Measurements from ENCODE around the gene SEMA3D. TPM values are rescaled to one million over a fixed set of nuclear protein-coding genes. Genes with fewer than 3 reads are reported as not detected.
A peak's percentile ranks its signal among the peaks of the same experiment; 100 is the strongest.

SEMA3D gene
- total and polyA plus RNA-seq, 2 donors (not counting 3 experiments of a cell fraction or from before 2014, with no cell fraction given): 9.9 to 10.3 TPM

DNA sequence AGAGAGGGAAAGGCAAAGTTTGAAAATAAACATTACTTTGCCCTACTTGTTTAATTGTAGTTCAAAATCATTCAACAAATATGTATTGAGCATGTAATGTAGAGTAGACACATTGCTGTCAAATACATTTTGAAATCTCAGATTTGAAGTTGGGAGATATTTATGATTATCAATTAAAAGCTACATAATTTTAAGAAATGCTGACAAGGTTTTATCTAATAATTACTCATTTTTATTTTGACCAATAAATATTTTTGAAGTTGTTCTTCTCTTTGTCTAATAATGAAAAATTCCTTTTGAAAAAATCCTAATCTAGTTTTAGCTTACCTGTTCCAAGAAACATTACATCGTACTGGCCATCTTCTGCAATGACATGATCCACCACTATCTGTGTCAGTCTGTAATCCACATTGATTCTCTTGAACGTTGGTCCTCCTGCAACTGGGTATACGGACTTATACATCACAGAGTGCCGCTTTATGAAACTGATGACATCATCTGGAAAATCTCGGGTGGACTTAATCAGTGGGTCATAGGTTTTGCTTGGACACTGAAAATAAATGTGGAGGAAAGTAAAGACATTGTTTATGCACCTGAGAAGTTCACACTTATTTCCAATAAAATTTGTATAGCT, 164.7 kb downstream of the SEMA3D start:
- DNase-seq (ENCODE audit: low read depth, low spot score): no peak
- Histone ChIP-seq H4K20me1 (replicated peaks; ENCODE audit: control insufficient read depth, extremely low read depth, insufficient read depth, low read length) (no peaks in the 10 kb centered on the region), H3K27me3 (ENCODE audit: control insufficient read depth in 2 of 2, insufficient read depth in 2 of 2, low read length in 2 of 2) (no peaks in the 10 kb centered on the region), H3K4me1 (ENCODE audit: control insufficient read depth, extremely low read depth, insufficient read depth, low read length) (peaks cover 12% of the 10 kb centered on the region), H3K9me3 (replicated peaks; ENCODE audit: control insufficient read depth, insufficient read depth, low read length) (no peaks in the 10 kb centered on the region), H3K4me3 (replicated peaks in 1 of 3; ENCODE audit: insufficient read depth in 1 of 3, low read depth in 1 of 3, low read length in 3 of 3) (no peak overlapping the region), H3K9ac (replicated peaks; ENCODE audit: extremely low read depth, insufficient read depth, low read length) (no peak overlapping the region), H3K9me1 (replicated peaks; ENCODE audit: control insufficient read depth, extremely low read depth, insufficient read depth, low read length) (no peaks in the 10 kb centered on the region), H3K4me2 (ENCODE audit: insufficient read depth, low read length) (no peak overlapping the region), H3K27ac (ENCODE audit: insufficient read depth, low read depth, low read length) (no peak overlapping the region), H3K36me3 (ENCODE audit: control insufficient read depth in 2 of 2, extremely low read depth in 1 of 2, insufficient read depth in 2 of 2, low read length in 2 of 2) (no peaks in the 10 kb centered on the region), H3K79me2 (ENCODE audit: control insufficient read depth, insufficient read depth, low read length) (no peaks in the 10 kb centered on the region), H2AFZ (ENCODE audit: low read depth, low read length) (no peak overlapping the region)
- intact Hi-C loops (cut with micrococcal nuclease) (loop anchor here (2.0 to 10.0 kb wide), 6 partner anchors 320 to 947 kb away; no protein-coding TSS in a partner anchor), dilution Hi-C loops (cut with MboI; ENCODE audit: extremely low pct_ligation_motif_present, low sequenced_read_pairs) (no loop called here)
- peak; percentile 40 for FAIRE-seq
- BruUV-seq (replicated peaks): no TSS peak
- TF ChIP-seq POLR2AphosphoS5 (IDR thresholded peaks at IDR 0.05; ENCODE audit: insufficient read depth, low read depth, low read length) (no peak), POLR2A (IDR thresholded peaks at IDR 0.05; ENCODE audit: low read depth, low read length) (no peak), EZH2 (IDR thresholded peaks at IDR 0.05; ENCODE audit: borderline replicate concordance, low read depth, low read length, severe bottlenecking) (no peak)
- POLR2A ChIA-PET: no interaction called here
- CTCF ChIA-PET: interaction anchor here (0.6 to 10.6 kb wide), 22 partner anchors 8 to 1086 kb away, joined by 3 to 302 read pairs (median 4); partner anchors contain the start of gene SEMA3A

DNA sequence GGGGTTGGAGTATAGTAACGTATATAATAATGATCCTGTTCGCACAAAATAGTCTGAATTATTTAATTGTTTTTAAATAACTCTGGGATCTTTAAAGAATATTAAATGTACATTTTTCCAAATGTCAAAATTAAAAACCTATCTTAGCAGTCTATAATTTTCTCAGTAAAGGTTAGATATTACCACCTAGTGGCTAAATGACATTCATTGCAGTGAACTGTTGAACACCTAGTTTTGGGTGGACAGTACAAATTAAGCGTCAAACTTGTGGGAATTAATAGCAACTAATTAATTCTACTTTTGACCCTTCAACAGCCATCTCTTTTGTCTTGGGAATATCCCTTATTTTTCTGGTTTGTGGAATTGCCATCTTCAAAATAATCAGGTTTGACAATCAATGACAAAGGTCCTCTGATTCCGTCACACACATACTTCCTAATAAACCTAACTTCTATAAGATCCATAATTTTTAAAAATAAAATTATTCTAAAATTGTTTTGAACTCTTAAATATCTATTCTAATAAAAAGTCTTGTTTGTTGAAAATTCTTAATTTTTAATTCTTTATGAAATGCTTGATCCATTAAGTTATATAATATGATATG, 165.7 kb downstream of the SEMA3D start:
- BruUV-seq (replicated peaks): no TSS peak
- Histone ChIP-seq H3K4me3 (replicated peaks in 1 of 3; ENCODE audit: insufficient read depth in 1 of 3, low read depth in 1 of 3, low read length in 3 of 3) (no peak overlapping the region), H3K9ac (replicated peaks; ENCODE audit: extremely low read depth, insufficient read depth, low read length) (no peak overlapping the region), H3K27me3 (ENCODE audit: control insufficient read depth in 2 of 2, insufficient read depth in 2 of 2, low read length in 2 of 2) (no peaks in the 10 kb centered on the region), H3K79me2 (ENCODE audit: control insufficient read depth, insufficient read depth, low read length) (no peaks in the 10 kb centered on the region), H2AFZ (ENCODE audit: low read depth, low read length) (no peak overlapping the region), H3K9me3 (replicated peaks; ENCODE audit: control insufficient read depth, insufficient read depth, low read length) (no peaks in the 10 kb centered on the region), H3K4me2 (ENCODE audit: insufficient read depth, low read length) (no peak overlapping the region), H3K9me1 (replicated peaks; ENCODE audit: control insufficient read depth, extremely low read depth, insufficient read depth, low read length) (no peaks in the 10 kb centered on the region), H3K4me1 (ENCODE audit: control insufficient read depth, extremely low read depth, insufficient read depth, low read length) (peaks cover 12% of the 10 kb centered on the region), H3K27ac (ENCODE audit: insufficient read depth, low read depth, low read length) (no peak overlapping the region), H3K36me3 (ENCODE audit: control insufficient read depth in 2 of 2, extremely low read depth in 1 of 2, insufficient read depth in 2 of 2, low read length in 2 of 2) (no peaks in the 10 kb centered on the region), H4K20me1 (replicated peaks; ENCODE audit: control insufficient read depth, extremely low read depth, insufficient read depth, low read length) (no peaks in the 10 kb centered on the region)
- dilution Hi-C loops (cut with MboI; ENCODE audit: extremely low pct_ligation_motif_present, low sequenced_read_pairs) (no loop called here), intact Hi-C loops (cut with micrococcal nuclease) (loop anchor here (1.0 to 10.0 kb wide), 8 partner anchors 319 to 946 kb away; no protein-coding TSS in a partner anchor)
- ChIA-PET CTCF (interaction anchor here (5.2 to 10.6 kb wide), 2 partner anchors 1044 to 1085 kb away, joined by 42 to 302 read pairs; no protein-coding TSS in a partner anchor), POLR2A (no interaction called here)
- DNase-seq (ENCODE audit: low read depth, low spot score) (peak; percentile 39), FAIRE-seq (peak; percentile 84)
- TF ChIP-seq MYC (IDR thresholded peaks at IDR 0.05; ENCODE audit: low read depth, low read length) (no peak), EZH2 (IDR thresholded peaks at IDR 0.05; ENCODE audit: borderline replicate concordance, low read depth, low read length, severe bottlenecking) (no peak)
- TF ChIP-seq, protein P1, sequence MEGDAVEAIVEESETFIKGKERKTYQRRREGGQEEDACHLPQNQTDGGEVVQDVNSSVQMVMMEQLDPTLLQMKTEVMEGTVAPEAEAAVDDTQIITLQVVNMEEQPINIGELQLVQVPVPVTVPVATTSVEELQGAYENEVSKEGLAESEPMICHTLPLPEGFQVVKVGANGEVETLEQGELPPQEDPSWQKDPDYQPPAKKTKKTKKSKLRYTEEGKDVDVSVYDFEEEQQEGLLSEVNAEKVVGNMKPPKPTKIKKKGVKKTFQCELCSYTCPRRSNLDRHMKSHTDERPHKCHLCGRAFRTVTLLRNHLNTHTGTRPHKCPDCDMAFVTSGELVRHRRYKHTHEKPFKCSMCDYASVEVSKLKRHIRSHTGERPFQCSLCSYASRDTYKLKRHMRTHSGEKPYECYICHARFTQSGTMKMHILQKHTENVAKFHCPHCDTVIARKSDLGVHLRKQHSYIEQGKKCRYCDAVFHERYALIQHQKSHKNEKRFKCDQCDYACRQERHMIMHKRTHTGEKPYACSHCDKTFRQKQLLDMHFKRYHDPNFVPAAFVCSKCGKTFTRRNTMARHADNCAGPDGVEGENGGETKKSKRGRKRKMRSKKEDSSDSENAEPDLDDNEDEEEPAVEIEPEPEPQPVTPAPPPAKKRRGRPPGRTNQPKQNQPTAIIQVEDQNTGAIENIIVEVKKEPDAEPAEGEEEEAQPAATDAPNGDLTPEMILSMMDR (IDR thresholded peaks at IDR 0.05; ENCODE audit: extremely low read depth in 1 of 2, insufficient read depth in 1 of 2, low read depth in 1 of 2, low read length in 2 of 2): peak; percentile 19 to 28

All from endothelial cell of umbilical vein (primary cell).